SK-N-MC (cell line): Measurements from ENCODE around the gene NDRG2.

Experiments used
- DNase-seq: peaks from one replicate; pipeline ENCODE4 v3.0.0-alpha.2; 2011; ENCODE audit warnings: low read depth, low spot score
- H3K27ac ChIP-seq: fragments of 200-600 bp; sonication (generic); 2 replicates; pipeline ENCODE4 v1.5.1; 2016; ENCODE audit warnings: mixed run types
- H3K36me3 ChIP-seq: fragments of 200-600 bp; sonication (generic); 2 replicates; pipeline ENCODE4 v1.6.1; 2017; ENCODE audit warnings: antibody characterized with exemption, low read length, mixed read lengths; ENCODE audit not compliant: insufficient read depth
- H3K4me3 ChIP-seq: fragments of 200-600 bp; sonication (generic); 2 replicates; pipeline ENCODE4 v1.5.1; 2016
- H3K9ac ChIP-seq: fragments of 200-600 bp; sonication (generic); 2 replicates; pipeline ENCODE4 v1.8.0; 2017; ENCODE audit warnings: mixed run types, mixed read lengths; ENCODE audit not compliant: insufficient read length
- H3K9me3 ChIP-seq: fragments of 200-600 bp; sonication (generic); 2 replicates; pipeline ENCODE4 v1.6.1; 2017; ENCODE audit warnings: low read depth, mild to moderate bottlenecking, antibody characterized with exemption, low read length, moderate library complexity, mixed read lengths
- EZH2 ChIP-seq: fragments of 200-600 bp; sonication (generic); IDR thresholded peaks from one replicate; pipeline ENCODE4 v1.6.1; 2017; ENCODE audit warnings: antibody characterized with exemption
- FOXP2 ChIP-seq: optimal IDR thresholded peaks from 2 replicates; pipeline ENCODE3; 2011; ENCODE audit warnings: mild to moderate bottlenecking, moderate library complexity; ENCODE audit not compliant: insufficient read depth; ENCODE audit errors: extremely low read length, control extremely low read depth
- POLR2AphosphoS5 ChIP-seq: IDR thresholded peaks from 2 replicates; pipeline ENCODE4 v1.6.1; 2012; ENCODE audit warnings: mild to moderate bottlenecking, low read depth, low read length, borderline replicate concordance

The NDRG2 gene

DNA sequence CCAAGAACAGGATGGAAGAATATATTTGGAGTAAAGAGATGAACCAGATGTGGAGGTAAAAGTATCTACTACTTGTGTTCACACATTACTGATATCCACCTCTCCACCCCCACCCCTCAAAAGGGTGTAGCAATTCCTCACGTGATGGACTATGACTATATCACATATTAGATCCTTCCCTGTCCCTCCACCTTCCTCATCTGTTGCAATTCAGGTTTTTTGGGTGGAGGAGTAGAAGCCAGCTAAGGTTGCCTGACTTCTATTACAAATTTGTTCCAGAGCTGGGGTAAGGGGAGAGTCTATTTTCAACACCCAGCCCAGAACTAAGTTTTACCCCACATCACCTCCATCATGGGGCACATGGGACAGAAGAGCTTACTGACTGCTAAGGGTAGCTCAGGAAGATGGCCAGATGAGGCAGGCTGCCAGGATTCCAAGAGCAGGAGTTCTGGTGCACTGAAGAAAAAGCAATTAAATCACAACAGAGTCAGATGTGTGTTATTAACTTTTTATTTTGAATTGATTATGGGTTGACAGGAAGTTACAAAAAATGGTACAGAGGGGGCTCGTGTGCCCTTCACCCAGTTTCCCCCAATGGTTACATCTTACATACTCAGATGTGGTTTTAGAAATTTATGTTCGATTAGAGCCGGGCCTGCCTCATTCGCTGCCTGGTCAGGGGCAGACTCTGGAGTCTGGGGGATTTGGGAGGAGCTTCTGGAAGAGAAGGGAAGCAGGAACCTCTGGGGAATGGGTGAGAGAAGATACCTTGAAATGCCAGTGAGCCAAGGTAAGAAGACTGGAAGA lies 7.7 kb upstream of the NDRG2 start:
- Histone ChIP-seq H3K4me3 (no peak overlapping the region), H3K36me3 (no peaks in the 10 kb centered on the region), H3K9ac (no peak overlapping the region), H3K9me3 (no peaks in the 10 kb centered on the region), H3K27ac (no peak overlapping the region)
- TF ChIP-seq FOXP2 (no peak), POLR2AphosphoS5 (no peak), EZH2 (no peak)
- DNase-seq: no peak

- DNase-seq: no peak
- H3K36me3 ChIP-seq: no peaks in the 10 kb centered on the region
- TF ChIP-seq FOXP2 (no peak), EZH2 (no peak), POLR2AphosphoS5 (no peak)
These were observed 5.7 kb upstream of the NDRG2 start for GRCh38 chr14:21030531-21030930.

DNA sequence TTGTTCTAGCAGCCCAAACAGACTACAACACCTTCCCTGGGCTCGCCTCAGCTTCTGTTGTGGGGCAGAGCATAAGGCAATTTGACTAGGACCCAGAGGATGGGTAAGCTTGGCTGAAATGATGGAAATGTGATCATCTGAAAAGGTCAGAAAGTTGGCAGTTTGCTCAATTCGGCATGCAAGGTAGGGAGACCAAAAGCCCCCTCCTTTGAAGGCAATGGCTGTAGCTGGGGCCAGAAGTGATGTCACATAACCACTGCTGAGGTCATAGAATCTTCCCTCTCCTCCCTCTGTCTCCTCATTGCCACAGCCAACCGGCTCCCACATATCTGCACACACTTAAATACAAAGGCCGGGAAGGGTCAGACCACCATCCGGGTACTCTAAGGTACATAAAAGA lies 5.1 kb upstream of the NDRG2 start, which contains the start of gene TPPP2:
Gene TPPP2, plus strand, starts transcription at position 301 of the 400 bp plus-strand sequence. CDS start 365 bp downstream, outside the sequence.
- Histone ChIP-seq H3K9ac (no peak within 1 kb of the TSS), H3K36me3 (no peaks in the 10 kb centered on the region), H3K27ac (no peak within 1 kb of the TSS), H3K4me3 (no peak within 1 kb of the TSS), H3K9me3 (no peaks in the 10 kb centered on the region)
- no peak for TF ChIP-seq FOXP2
- TF ChIP-seq EZH2: no peak
- no peak for TF ChIP-seq POLR2AphosphoS5
- DNase-seq: no peak

More at GRCh38 chr14:21030531-21030930, 5.7 kb upstream of the NDRG2 start:
- H3K9ac ChIP-seq: no peak overlapping the region
- H3K4me3 ChIP-seq: no peak overlapping the region
- no peak overlapping the region for H3K27ac ChIP-seq
- H3K9me3 ChIP-seq: no peaks in the 10 kb centered on the region

DNA sequence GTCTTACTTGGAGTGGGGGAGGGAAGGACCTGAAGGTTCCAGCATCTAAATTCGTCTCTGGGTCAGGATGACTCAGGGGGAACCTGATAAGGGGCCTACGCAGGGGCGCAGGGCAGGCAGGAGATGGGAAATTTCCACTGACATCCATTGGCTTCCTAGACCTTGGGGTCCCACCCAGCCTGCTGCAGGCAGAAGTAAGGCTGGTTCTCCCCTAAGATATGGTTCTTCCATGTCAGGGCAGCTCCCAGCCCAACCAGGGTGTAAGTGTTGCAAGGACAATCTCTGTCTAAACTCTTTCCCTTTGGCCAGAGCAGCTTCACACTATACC lies 2.1 kb upstream of the NDRG2 start:
- TF ChIP-seq EZH2 (no peak), POLR2AphosphoS5 (no peak), FOXP2 (no peak)
- H3K36me3 ChIP-seq: no peaks in the 10 kb centered on the region
- no peak for DNase-seq
- H3K9ac ChIP-seq: no peak overlapping the region
- no peak overlapping the region for H3K27ac ChIP-seq
- H3K4me3 ChIP-seq: no peak overlapping the region
- no peaks in the 10 kb centered on the region for H3K9me3 ChIP-seq

DNA sequence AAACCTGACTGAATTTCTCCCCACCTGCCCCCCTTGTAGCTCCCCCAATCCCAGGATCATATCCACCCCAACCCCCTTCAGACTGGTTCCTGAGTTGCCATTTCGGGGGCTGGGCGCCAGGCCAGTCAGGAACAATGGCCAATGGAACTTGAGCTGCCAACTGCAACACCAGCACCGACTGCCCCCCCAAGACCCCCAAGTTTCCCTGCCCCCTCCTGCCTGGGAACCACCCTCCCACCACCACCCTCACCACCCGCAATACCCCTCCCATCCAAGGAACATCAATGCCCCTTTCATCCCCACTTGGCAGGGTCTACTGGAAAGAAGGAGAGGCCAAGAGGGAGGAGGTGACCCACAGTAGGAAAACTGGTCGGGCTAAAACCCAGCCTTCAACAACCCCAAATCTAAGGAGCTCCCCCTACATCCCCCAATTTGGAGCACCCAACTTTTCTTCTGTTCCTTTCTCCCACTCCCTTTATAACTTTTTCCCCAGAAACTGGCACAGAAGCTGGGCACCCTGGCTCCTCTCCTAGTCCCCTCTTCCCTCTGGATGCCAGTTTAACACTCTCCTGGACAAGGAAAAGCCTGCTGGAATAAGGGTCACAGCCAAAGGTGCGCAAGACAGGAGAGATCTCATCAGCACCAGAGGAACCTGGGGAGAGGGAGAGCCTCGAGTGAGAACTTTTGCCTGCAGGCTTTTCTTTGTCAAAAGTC lies 1.6 kb upstream of the NDRG2 start:
- DNase-seq: no peak
- Histone ChIP-seq H3K27ac (no peak overlapping the region), H3K4me3 (no peak overlapping the region), H3K36me3 (no peaks in the 10 kb centered on the region; the same call in 1 of the 2 replicates), H3K9ac (no peak overlapping the region), H3K9me3 (no peaks in the 10 kb centered on the region)
- TF ChIP-seq EZH2 (no peak), POLR2AphosphoS5 (no peak), FOXP2 (no peak)

DNA sequence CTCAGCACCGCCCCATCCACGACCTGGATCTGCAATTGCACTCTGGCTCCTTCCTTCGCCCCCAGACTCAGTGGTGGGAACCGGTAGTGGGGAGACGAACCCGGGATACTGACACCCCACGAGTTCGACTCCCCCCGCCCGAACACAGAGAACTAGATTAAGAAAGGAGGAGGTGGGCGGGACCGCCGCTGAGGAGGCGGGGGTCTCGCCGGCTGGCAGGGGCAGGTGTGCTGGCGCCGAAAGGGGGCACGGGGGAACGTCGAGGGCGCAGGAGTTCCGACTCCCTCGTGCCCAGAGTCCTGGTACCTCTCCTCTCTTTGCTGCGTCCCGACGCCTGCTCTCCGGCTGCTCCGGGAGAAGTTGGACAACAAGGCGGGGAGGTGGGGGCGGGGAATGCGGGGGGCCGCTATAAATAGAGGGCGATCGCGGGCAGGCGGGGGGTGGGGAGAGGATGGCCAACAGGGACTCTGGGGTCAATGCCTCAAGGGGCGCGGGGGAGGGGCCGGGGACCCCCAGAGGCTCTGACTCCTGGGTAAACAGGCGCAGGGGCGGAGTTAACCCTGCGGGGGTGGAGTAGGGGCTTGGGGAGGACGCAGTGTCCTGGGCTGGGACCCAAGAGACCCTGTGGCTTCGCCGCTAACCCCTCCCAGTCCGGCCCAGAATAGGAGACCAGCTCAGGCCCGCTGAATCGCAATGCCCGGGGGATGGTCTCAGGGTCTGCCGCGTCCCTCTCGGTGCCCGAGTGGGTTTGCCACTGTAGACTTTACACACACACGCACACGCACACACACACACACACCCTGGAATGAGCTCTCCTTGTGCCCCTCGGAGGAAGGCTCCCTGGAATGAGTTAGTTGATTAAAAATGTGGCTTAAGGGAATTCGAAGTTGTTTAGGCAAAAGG lies 761 bp upstream of the NDRG2 start:
- Histone ChIP-seq H3K4me3 (peak overlapping the region; percentile 87), H3K27ac (no peak overlapping the region), H3K36me3 (no peaks in the 10 kb centered on the region; the same call in 1 of the 2 replicates), H3K9ac (peak overlapping the region; percentile 70), H3K9me3 (no peaks in the 10 kb centered on the region)
- no peak for DNase-seq
- TF ChIP-seq POLR2AphosphoS5: no peak
- no peak for TF ChIP-seq FOXP2
- no peak for TF ChIP-seq EZH2

DNA sequence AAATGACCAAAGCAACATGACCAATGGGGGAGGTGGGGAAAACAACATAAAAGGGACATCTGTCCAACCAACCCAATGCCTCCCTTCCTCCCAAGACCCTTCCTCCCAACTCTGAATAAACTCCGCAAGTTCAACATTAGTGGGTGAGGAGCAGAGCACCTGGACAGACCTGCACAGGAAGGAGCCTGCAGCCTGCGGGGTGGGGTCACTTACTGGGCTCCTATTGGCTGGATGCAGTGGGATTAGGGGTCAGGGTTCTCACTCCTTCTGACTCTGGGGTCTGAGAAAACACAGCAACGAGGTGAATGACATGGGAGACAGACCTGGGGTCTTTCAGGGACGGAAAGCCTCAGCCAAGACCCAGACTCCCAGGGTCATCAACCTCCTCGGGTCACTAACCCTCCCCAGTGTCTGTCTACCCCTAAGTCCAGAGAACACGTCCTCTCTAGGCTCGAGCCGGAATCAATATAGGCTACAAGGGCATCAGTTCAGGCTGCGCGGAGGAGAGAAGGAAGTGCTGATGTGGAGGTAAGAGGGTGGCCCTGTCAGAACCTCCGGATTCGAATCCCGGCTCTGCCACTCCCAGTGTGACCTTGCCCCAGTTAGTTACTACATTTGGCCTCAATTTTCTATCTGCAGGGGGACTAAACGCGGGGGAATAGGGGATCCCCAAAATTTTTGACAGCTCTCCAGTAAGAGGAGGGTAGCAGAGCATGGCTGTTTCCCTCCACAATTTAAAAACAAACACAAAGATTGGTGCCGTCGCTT lies 860 bp downstream of the NDRG2 start:
- H3K27ac ChIP-seq: no peak overlapping the region
- TF ChIP-seq EZH2 (no peak), POLR2AphosphoS5 (no peak), FOXP2 (no peak)
- peak overlapping the region; percentile 70 for H3K9ac ChIP-seq
- no peak for DNase-seq
- no peaks in the 10 kb centered on the region; the same call in 1 of the 2 replicates for H3K36me3 ChIP-seq
- peak overlapping the region; percentile 87 for H3K4me3 ChIP-seq
- no peaks in the 10 kb centered on the region for H3K9me3 ChIP-seq
